ENCODE measurements around the gene A2ML1.
A peak's percentile ranks its signal among the peaks of the same experiment; 100 is the strongest.

The A2ML1 gene

DNA sequence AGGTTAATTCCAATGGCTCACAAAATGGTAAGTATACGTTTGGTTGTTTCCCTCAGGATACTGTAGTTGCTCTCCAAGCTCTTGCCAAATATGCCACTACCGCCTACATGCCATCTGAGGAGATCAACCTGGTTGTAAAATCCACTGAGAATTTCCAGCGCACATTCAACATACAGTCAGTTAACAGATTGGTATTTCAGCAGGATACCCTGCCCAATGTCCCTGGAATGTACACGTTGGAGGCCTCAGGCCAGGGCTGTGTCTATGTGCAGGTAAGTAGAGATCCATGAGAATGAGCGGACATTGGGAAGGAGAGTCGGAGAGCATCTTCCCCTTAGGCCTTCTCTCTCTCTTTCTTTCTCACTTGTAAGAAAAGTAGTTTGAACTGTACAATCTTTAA is 45.4 kb downstream of the A2ML1 start:
- Histone ChIP-seq H2AFZ (ENCODE audit: insufficient read depth, low read length, poor library complexity) (no peak overlapping the region), H3K14ac (ENCODE audit: low read length) (no peak overlapping the region), H3K9ac (ENCODE audit: low read length) (no peak overlapping the region), H3K4ac (ENCODE audit: low read depth, low read length) (no peak overlapping the region), H2BK5ac (ENCODE audit: low read depth, low read length, poor library complexity) (no peak overlapping the region), H3K79me1 (ENCODE audit: low read length) (no peaks in the 10 kb centered on the region), H3K79me2 (ENCODE audit: control insufficient read depth, insufficient read depth, low read length, poor library complexity) (no peaks in the 10 kb centered on the region), H3K27me3 (ENCODE audit: insufficient read depth, low read length) (no peaks in the 10 kb centered on the region), H4K12ac (ENCODE audit: low read depth, low read length) (no peak overlapping the region), H3K4me2 (ENCODE audit: low read length) (no peak overlapping the region), H2AK5ac (ENCODE audit: low read length) (no peak overlapping the region), H3K36me3 (ENCODE audit: control insufficient read depth in 1 of 2, insufficient read depth in 2 of 2, low read length in 2 of 2) (no peaks in the 10 kb centered on the region), H2BK12ac (ENCODE audit: low read length) (no peak overlapping the region), H3K4me1 (ENCODE audit: control insufficient read depth in 1 of 2, insufficient read depth in 2 of 2, low read length in 2 of 2) (no peaks in the 10 kb centered on the region), H3K27ac (ENCODE audit: low read depth, low read length) (no peak overlapping the region), H3K23ac (ENCODE audit: low read length) (no peak overlapping the region), H3K18ac (ENCODE audit: low read length) (no peak overlapping the region), H4K8ac (ENCODE audit: low read depth, low read length) (no peak overlapping the region), H2BK120ac (ENCODE audit: insufficient read depth, low read length, poor library complexity) (no peak overlapping the region), H4K91ac (ENCODE audit: low read depth, low read length) (no peak overlapping the region), H3K9me3 (ENCODE audit: insufficient read depth, low read depth, low read length) (no peaks in the 10 kb centered on the region), H3K4me3 (ENCODE audit: low read depth, low read length) (no peak overlapping the region)
- peak; percentile 75 to 85 for DNase-seq
- WGBS (ENCODE audit: extremely low coverage, insufficient coverage, insufficient read length), result no CpG with 5 or more reads among the region's 6 CpGs

DNA sequence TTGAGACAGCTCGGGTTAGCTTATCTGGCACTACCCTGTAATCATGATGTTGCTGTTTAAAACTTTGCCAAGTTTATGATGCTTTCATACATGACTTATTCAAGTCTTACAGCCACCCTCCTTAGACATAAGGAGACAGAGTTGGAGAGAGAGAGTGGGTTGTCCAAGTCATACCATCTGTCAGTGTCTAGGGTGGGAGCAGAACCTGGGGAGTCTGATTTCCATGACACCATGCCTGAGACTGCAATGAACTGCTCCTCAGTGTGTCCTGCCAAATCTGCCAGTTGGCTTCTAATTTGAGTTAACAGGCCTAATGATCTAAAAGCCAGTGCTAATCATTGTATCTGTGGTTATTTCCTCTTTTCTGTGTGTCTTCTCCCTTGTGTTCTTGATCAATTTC is 48.2 kb downstream of the A2ML1 start:
- DNase-seq, result no peak
- Histone ChIP-seq H3K79me1 (ENCODE audit: low read length) (no peaks in the 10 kb centered on the region), H4K91ac (ENCODE audit: low read depth, low read length) (no peak overlapping the region), H3K23ac (ENCODE audit: low read length) (no peak overlapping the region), H3K18ac (ENCODE audit: low read length) (no peak overlapping the region), H3K9me3 (ENCODE audit: insufficient read depth, low read depth, low read length) (no peaks in the 10 kb centered on the region), H3K9ac (ENCODE audit: low read length) (no peak overlapping the region), H3K14ac (ENCODE audit: low read length) (no peak overlapping the region), H3K27ac (ENCODE audit: low read depth, low read length) (no peak overlapping the region), H3K4ac (ENCODE audit: low read depth, low read length) (no peak overlapping the region), H3K4me3 (ENCODE audit: low read depth, low read length) (no peak overlapping the region), H2BK5ac (ENCODE audit: low read depth, low read length, poor library complexity) (no peak overlapping the region), H3K4me2 (ENCODE audit: low read length) (no peak overlapping the region), H3K27me3 (ENCODE audit: insufficient read depth, low read length) (no peaks in the 10 kb centered on the region), H2AFZ (ENCODE audit: insufficient read depth, low read length, poor library complexity) (no peak overlapping the region), H3K4me1 (ENCODE audit: control insufficient read depth in 1 of 2, insufficient read depth in 2 of 2, low read length in 2 of 2) (no peaks in the 10 kb centered on the region), H4K8ac (ENCODE audit: low read depth, low read length) (no peak overlapping the region), H2BK120ac (ENCODE audit: insufficient read depth, low read length, poor library complexity) (no peak overlapping the region), H2BK12ac (ENCODE audit: low read length) (no peak overlapping the region), H3K36me3 (ENCODE audit: control insufficient read depth in 1 of 2, insufficient read depth in 2 of 2, low read length in 2 of 2) (no peaks in the 10 kb centered on the region), H4K12ac (ENCODE audit: low read depth, low read length) (no peak overlapping the region), H3K79me2 (ENCODE audit: control insufficient read depth, insufficient read depth, low read length, poor library complexity) (no peaks in the 10 kb centered on the region), H2AK5ac (ENCODE audit: low read length) (no peak overlapping the region)
- no CpG with 5 or more reads among the region's 1 CpG for WGBS (ENCODE audit: extremely low coverage, insufficient coverage, insufficient read length)

DNA sequence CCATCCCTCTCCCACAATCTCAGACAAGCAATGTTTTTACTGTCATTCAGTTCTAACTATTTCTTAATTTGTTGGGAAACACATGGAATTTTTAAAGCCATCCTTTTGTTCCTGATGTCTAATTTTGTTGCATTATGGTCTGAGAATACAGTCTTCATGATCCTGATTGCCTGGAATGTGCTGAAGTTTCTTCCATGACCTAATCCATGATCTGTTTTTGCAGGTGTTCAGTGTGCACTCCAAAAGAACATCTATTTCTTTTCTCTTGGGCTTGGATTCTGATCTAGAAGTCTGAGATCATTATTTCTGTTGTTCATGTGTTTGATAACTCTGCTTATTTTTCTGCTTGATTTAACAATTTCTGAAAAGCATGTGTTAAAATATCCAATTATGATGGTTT is 48.6 kb downstream of the A2ML1 start:
- no peak overlapping the region for H3K4me3 ChIP-seq (ENCODE audit: low read depth, low read length)
- no peaks in the 10 kb centered on the region for H3K9me3 ChIP-seq (ENCODE audit: insufficient read depth, low read depth, low read length)
- no peak overlapping the region for H3K4me2 ChIP-seq (ENCODE audit: low read length)
- H3K9ac ChIP-seq (ENCODE audit: low read length), result no peak overlapping the region
- H2AK5ac ChIP-seq (ENCODE audit: low read length), result no peak overlapping the region
- H2AFZ ChIP-seq (ENCODE audit: insufficient read depth, low read length, poor library complexity), result no peak overlapping the region
- H2BK5ac ChIP-seq (ENCODE audit: low read depth, low read length, poor library complexity), result no peak overlapping the region
- no peaks in the 10 kb centered on the region for H3K36me3 ChIP-seq (ENCODE audit: control insufficient read depth in 1 of 2, insufficient read depth in 2 of 2, low read length in 2 of 2)
- H4K12ac ChIP-seq (ENCODE audit: low read depth, low read length), result no peak overlapping the region
- no peak overlapping the region for H3K14ac ChIP-seq (ENCODE audit: low read length)
- no peak for DNase-seq
- H3K23ac ChIP-seq (ENCODE audit: low read length), result no peak overlapping the region
- no peak overlapping the region for H2BK120ac ChIP-seq (ENCODE audit: insufficient read depth, low read length, poor library complexity)
- H3K4me1 ChIP-seq (ENCODE audit: control insufficient read depth in 1 of 2, insufficient read depth in 2 of 2, low read length in 2 of 2), result no peaks in the 10 kb centered on the region
- H3K79me2 ChIP-seq (ENCODE audit: control insufficient read depth, insufficient read depth, low read length, poor library complexity), result no peaks in the 10 kb centered on the region
- H4K91ac ChIP-seq (ENCODE audit: low read depth, low read length), result no peak overlapping the region
- no peak overlapping the region for H3K27ac ChIP-seq (ENCODE audit: low read depth, low read length)
- no peak overlapping the region for H2BK12ac ChIP-seq (ENCODE audit: low read length)
- H4K8ac ChIP-seq (ENCODE audit: low read depth, low read length), result no peak overlapping the region
- H3K27me3 ChIP-seq (ENCODE audit: insufficient read depth, low read length), result no peaks in the 10 kb centered on the region
- no peaks in the 10 kb centered on the region for H3K79me1 ChIP-seq (ENCODE audit: low read length)
- H3K4ac ChIP-seq (ENCODE audit: low read depth, low read length), result no peak overlapping the region
- H3K18ac ChIP-seq (ENCODE audit: low read length), result no peak overlapping the region

DNA sequence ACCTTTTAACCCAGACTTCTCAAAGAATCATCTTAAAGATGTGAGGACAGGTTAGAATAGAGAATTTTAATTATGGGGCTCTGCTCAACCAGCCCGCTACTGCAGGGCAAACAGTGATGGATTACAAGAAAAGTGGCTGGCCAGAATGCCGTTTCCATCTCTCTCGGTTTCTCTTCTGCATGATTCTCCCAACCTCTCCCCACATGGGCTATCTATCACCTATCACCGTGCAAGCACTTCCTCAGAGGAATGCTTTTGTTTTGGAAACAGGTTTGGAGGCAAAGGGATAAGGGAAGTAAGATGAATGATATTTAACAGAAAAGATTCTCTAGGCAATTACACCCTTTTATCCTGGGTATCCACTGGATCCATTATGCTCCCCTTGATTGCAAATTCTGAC is 54.5 kb downstream of the A2ML1 start:
- H3K18ac ChIP-seq (ENCODE audit: low read length), result no peak overlapping the region
- H4K91ac ChIP-seq (ENCODE audit: low read depth, low read length), result no peak overlapping the region
- H3K9me3 ChIP-seq (ENCODE audit: insufficient read depth, low read depth, low read length), result no peaks in the 10 kb centered on the region
- no peak overlapping the region for H3K14ac ChIP-seq (ENCODE audit: low read length)
- H3K79me2 ChIP-seq (ENCODE audit: control insufficient read depth, insufficient read depth, low read length, poor library complexity), result no peaks in the 10 kb centered on the region
- no peak overlapping the region for H2BK120ac ChIP-seq (ENCODE audit: insufficient read depth, low read length, poor library complexity)
- no peak overlapping the region for H4K12ac ChIP-seq (ENCODE audit: low read depth, low read length)
- H2BK5ac ChIP-seq (ENCODE audit: low read depth, low read length, poor library complexity), result no peak overlapping the region
- H3K27me3 ChIP-seq (ENCODE audit: insufficient read depth, low read length), result no peaks in the 10 kb centered on the region
- H3K27ac ChIP-seq (ENCODE audit: low read depth, low read length), result no peak overlapping the region
- H3K4me2 ChIP-seq (ENCODE audit: low read length), result no peak overlapping the region
- no peak overlapping the region for H3K4me3 ChIP-seq (ENCODE audit: low read depth, low read length)
- H2AK5ac ChIP-seq (ENCODE audit: low read length), result no peak overlapping the region
- no peak overlapping the region for H3K9ac ChIP-seq (ENCODE audit: low read length)
- H2BK12ac ChIP-seq (ENCODE audit: low read length), result no peak overlapping the region
- no peaks in the 10 kb centered on the region for H3K79me1 ChIP-seq (ENCODE audit: low read length)
- DNase-seq, result no peak
- no peaks in the 10 kb centered on the region for H3K4me1 ChIP-seq (ENCODE audit: control insufficient read depth in 1 of 2, insufficient read depth in 2 of 2, low read length in 2 of 2)
- WGBS (ENCODE audit: extremely low coverage, insufficient coverage, insufficient read length), result no CpG with 5 or more reads among the region's 4 CpGs
- no peak overlapping the region for H2AFZ ChIP-seq (ENCODE audit: insufficient read depth, low read length, poor library complexity)
- no peak overlapping the region for H3K4ac ChIP-seq (ENCODE audit: low read depth, low read length)
- H3K36me3 ChIP-seq (ENCODE audit: control insufficient read depth in 1 of 2, insufficient read depth in 2 of 2, low read length in 2 of 2), result no peaks in the 10 kb centered on the region
- no peak overlapping the region for H4K8ac ChIP-seq (ENCODE audit: low read depth, low read length)
- no peak overlapping the region for H3K23ac ChIP-seq (ENCODE audit: low read length)
